T-helper 1 cell treated with Interleukin-12 subunit alpha and Interleukin-12 subunit beta and Interleukin-4 antibody, amounts not matched to agents 30 ng/mL and 1 ng/mL, for 36 hours (primary cell): Measurements from ENCODE around the gene ANKRD23. TPM values are rescaled to one million over a fixed set of nuclear protein-coding genes. Genes with fewer than 3 reads are reported as not detected.
"Not testable (repeated sequence)": the region's sequence is repeated elsewhere in the genome, so short reads cannot be mapped to it uniquely, and the experiment has no call there.

Source experiments
- intact Hi-C: fragments of 100-400 bp; cut with micrococcal nuclease; formaldehyde crosslinking; loops from one replicate; pipeline ENCODE4 v1.15.1; 2024
- total RNA-seq: library from RNA; stranded (reverse); gene quantifications from 2 replicates; pipeline ENCODE4 v1.2.3, GENCODE V29; 2022

Gene ANKRD23
- total RNA-seq: 14.2 and 18.4 TPM in 2 replicates

DNA sequence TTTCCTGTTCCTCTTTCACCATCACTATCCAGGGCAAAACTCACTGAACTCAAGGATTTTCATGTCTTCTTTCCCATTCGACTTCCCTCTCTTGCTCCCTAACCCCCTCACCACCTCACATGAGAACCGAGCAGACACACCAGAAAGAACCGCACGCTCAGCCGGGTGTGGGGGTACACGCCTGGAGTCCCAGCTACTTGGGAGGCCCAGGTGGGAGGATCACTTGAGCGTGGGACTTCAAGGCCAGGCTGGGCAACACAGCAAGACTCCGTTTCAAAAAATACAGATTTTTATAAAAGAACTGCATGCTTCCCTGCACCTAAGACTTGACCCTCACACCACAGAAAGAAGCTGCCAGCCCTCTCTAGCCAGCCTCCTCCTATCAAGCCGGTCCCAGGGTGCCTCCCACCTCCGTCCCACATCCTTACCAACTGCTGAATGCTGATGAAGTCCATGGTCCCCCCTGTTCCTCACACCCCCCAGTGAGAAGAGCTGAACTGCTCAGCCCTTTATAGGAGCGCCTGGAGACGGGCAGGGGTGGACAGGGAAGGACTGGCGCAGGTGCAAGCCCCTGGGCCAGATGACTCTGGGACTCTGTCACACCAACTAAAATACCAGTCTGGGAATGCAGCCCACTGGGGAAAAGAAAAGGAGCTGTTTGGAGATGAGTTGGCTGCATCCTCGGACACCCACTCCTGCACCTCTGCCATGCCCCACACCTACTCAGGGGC, at the start of gene ANKRD23:
Gene ANKRD23, minus strand, starts transcription at position 484 of the 731 bp plus-strand sequence. Its CDS starts 29 bp downstream, at position 455.
- intact Hi-C loops: no loop called here

DNA sequence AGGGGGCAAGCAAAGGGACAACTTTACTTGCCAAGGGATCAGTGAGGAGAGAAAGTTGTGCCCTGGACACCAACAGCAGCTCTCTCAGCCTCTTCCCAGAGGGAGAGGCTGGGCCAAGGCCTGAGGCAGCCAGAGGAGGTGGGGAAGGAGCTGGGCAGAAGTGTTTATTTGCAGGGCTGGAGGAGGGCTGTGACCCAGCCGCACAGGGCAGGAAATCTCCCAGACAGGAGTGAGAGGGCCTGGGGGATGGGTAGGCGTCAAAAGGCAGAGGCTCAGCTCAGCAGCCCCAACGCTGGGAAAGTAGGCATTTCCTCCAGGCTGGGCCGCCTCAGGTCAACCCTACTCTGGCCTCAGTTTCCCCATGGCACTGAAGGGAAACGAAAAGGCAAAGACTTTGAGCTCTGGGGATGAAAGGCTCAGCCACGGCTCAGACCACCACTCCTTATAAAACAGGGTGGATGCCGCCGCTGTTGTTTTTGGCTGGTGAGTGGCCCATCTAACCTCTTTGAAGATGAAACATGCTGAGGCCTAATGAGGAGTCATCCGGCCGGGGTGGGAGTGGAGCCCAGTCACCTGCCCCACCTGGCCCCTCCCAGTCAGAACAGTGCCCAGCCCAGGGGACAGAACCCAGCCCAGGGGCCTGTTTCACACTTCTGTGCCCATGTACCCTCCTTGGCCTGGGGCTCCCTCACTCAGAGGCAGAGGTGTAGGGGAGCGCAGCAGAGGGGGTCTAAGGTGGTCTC, 47.9 kb upstream of the ANKRD23 start:
- intact Hi-C loops: no loop called here

DNA sequence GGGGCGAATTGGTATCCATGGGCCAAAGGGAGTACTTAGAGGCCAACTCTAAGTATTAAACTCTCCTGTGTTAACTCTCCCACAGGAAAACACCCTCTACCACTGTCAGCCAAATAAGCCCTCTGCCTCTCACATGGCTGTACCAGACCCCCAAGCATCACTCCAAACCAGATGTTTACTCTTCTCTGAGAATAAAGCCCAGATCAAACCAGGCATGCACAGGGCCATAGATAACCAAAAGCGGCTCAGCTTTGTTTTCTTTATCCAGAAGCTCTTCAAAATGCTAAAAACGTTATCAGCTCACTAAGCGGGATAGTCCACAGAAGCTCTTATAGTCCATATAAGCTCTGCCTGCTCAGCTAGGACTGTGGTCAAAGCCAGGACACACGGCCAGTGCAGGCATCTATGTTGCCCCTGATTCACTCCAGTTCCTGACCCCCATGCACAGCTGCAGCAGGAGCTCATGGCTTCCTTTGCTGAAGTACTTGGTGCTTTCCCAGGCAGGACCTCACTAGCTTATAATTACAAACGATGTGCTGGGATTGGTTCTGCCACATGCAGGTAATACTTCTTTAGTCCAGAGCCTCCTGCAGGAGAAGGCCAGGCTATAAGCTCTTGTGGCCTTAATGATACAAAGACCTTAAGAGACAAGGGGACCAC, 47.0 kb upstream of the ANKRD23 start:
- intact Hi-C loops: no loop called here

DNA sequence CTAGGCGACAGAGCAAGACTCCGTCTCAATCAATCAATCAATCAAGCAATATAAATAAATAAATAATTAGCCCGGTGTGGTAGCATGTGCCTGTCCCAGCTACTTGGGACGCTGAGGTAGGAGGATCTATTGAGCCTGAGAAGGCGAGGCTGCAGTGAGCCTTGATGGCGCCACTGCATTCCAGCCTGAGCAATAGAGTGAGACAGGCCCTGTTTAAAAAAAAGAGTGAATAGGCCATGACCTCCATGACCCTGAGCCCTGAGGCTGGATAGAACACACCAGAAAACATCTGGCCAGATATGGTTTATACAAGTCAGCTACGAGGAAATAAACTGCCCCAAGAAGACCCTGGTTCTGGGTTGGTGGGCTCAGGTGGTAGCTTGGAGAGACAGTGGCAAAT, 46.4 kb upstream of the ANKRD23 start:
- intact Hi-C loops: no loop called here

DNA sequence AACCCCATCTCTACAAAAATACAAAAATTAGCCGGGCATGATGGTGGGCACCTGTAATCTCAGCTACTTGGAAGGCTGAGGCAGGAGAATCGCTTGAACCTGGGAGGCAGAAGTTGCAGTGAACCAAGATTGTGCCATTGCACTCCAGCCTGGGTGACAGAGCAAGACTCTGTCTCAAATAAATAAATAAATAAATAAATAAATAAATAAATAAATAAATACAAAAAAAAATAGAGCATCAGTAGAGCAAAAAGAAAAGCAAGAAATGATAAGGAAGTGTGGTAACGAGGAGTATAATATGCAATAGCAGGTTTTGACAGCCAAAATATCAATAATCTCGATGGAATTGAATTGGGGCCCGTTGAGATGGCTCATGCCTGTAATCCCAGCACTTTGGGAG, 45.7 kb upstream of the ANKRD23 start:
- intact Hi-C loops: not testable (repeated sequence)

DNA sequence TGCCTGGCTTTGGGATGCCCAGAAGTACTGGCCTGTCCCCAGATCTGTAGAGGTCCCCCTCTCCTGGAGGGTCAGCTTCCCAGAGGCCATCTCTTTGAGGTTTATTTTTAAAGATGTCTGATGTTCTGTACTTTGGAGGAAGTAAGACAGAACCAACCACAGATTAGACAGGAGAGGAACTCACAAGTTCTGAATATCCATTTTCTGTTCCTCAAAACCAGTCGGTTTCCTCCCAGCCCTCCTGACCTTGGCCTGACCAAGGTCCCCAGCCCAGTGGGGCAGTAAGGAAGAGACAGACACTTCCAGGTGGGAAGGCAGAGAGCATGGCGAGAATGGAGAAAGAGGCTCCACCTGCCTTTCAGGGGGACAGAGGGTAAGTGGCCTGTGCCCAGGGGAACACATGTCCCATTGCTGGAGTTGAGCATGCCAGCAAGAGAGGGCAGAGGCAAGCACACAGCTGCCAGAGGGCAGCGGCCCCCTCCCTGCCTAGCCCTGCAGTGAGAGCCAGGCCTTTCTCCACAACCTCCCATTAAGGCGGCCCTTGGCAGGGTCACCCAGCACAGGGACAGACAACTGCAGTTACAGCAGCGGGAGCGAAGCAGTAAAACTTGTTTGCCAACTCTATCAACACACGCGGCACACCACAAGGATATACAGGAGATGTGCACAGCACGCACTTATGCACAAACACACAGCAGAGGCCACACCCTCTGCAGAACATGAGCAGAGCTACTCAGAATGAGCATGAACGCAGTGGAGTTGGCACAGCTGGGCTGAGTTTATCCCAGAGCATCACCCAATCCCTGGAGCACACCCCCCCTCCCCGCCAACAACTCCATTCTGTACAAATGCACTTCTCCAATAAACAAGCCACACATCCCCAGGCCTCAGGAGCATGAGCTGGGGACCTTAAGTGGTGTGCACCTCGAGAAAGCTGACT, 44.5 kb upstream of the ANKRD23 start:
- intact Hi-C loops: no loop called here

DNA sequence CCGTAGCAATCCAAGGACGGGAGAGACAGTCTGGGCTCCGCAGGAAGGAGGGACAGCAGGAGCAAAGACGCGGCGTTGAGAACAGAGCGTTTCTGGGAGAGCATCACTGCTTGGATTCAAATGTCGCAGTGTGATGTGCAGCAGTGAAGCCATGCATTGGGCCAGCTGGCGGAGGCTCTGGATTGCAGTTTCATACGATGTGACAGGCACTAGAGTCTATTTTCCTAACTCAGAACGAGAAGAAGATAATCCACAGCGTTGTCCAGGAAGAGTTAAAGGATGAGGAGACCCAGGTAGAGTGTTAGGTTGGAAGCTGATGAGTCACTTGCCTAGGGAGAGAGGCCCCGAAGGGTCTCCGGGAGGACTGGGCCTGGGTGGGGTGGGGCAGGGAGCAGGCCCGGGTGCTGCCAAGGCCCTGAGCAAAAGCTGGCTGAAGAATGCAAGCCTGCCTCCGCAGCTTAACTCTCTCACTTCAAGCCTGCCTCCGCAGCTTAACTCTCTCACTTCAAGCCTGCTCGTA, 43.7 kb upstream of the ANKRD23 start:
- intact Hi-C loops: no loop called here

DNA sequence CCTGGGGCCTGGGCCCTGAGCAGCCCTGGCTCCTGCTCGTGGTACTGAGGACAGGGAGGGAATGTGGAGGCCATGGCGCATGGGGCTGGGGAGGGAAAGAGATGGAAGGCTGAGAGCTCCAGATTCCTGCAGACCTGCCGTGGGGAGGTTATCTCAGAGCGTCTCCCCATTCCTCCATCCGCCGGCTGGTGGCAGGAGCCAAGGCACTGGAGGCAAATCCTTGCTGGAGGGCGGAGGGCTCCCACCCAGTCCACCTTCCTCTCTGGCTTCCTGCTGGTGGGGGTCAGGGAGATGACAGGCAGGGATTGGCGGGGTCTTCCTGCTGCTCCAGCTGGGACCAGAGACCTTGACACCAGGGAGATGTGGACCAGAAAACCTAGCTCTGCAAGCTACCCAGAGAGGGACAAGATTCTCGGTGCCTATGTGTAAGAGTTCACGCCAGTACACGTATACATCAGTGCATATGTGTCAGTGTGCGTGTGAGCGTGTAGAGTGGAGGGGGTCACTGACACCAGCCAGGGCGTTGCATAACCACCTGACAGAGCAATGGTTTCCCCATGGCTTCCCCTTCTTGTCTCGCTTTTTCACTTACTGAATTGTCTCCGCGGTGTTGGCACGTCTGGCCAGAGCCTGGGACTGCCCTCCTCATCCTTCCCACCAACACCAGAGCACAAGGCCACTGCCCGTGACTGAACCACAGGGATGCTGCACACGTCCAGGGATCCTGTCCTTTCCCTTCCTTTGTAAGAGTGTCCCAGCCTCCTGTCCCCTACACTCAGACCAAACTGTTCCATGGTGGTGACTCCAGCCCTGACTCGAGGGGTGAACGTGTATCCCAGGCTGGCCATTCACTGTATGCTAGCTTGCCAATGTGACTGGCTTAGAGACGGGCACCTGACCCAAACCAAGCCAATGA, 41.9 kb upstream of the ANKRD23 start:
- intact Hi-C loops: no loop called here

DNA sequence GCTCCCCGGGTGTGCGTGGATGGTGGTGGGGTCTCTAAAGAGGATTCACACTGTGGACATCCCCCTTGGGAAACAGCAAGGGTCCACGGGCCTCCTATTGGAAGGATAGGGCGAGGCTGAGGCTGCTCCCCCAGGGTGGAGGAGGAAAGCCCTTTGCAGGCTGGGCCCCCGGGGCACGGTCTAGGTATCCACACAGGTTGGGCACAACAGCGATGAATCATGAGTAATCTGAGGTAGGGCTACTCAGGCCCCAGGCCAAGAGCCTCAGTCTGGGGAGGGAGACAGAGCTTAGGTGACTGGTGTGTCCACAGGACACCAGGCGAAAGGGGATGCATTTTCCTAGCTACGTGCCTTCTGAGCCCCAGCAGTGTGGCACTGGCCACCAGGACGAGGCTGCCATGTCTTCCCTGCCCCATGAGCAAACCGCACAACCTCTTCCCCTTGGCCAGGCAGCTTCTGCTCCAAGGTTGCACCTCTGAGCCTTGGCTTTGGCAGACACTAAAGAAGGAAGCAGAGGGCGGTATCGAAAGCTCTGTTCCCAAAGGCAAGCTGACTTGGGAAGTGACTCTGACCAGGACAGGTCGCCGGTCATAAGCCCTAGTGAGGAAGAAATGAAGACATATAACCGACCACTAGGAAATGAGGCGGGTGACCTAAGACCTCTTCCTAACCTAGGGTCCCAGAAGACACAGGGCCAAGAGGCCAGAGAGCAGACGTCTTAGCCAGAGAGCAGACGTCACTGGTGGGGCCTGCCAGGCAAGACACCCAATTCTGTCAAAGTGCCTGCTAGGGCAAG, 40.7 kb upstream of the ANKRD23 start:
- intact Hi-C loops: no loop called here

DNA sequence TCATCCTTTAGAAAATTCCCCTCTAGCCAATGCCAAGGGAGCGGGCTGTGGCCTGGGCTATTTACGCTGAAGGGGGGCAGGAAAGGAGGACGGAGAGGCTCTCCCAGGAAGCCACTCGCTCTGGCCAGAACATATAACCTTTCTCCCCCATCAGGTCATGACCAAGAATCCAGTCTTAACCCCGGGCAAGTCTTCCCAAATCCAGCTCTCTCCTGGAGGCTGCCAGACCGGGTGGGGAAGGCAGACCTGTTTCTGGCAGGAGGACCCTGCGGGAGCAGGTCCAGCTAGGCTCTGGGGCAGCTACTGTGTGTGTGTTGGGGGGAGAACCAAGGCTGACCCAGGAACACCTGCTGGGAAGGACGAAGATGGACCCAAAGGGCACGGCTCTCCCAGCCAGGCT, 39.5 kb upstream of the ANKRD23 start:
- intact Hi-C loops: no loop called here

DNA sequence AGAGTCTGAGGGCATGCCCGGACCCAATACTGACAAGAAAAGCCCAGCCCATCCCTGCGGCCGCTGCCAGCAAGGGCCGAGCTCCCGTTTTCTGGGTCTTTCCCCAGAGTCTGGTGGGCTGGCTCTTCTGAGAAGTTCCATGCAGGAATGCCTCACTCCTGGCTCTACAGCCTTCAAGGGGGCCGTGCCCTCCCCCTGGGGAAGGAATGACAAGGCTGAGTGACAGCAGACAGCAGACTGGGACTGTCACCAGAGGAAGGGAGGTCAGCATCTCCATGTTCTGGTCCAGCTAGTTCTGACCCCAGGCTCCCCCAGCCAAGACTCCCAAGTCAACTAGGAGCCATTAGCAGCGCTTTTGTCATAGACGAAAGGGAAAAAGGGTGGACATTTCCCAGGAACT, 39.1 kb upstream of the ANKRD23 start:
- intact Hi-C loops: no loop called here

DNA sequence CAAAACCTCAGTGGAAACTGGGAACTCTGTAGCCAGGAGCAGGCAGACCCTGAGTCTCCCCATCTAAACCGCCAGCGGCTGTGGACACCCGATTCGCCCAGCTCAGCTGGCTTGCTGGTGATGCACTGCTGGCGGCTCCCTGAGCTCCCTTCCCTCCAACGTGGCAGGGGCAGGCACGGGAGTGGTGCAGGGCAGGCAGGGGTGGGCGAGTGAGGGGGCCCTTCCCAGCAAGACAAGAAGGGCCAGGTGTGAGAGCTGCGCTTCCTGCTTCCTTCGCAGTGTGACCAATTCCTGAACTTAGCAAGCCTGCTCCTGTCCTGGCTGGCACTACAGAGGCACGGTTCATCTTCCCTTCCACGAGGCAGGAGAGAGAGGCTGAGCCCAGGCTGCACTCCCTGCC, 38.4 kb upstream of the ANKRD23 start:
- intact Hi-C loops: no loop called here

DNA sequence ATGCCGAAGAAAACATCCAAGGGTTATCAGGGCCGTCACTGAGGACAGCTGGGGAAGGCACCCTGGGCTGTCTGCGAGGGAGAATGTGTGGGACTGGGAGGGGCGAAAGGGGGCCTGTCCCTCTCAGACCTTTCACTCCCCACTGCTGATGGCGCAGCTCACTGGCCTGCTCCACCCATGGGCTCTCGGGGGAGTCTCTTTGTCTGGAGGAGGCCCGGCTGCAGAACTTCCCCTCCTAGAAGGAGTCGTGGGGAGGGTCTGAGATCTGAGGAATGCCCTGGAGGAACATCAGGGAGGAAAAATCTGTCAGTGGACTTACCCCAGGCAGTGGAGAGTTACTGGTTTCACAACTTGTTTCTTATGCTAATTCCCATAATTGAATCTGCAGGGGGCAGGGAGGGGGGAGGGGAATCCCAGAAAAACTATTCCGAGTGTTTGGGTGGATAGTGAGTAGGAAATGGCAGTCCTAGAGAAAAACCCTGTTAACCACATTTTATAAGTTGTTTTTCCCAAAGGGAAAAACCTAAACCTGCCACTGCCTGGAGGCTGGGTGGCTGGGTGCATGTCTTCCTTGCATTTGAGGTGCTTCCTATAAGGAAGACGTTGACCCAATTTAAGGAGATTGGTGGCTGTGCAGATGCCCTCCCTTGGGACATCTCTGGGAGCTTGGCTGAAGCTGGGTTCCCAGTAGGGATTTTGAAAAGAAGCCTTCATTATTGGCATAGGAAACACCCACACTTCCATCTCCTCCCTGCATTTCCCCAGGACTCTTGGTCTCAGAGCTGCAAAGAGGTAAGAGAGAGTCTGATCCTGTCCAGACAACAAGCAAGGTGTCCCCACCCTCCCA, 37.8 kb upstream of the ANKRD23 start:
- intact Hi-C loops: no loop called here

DNA sequence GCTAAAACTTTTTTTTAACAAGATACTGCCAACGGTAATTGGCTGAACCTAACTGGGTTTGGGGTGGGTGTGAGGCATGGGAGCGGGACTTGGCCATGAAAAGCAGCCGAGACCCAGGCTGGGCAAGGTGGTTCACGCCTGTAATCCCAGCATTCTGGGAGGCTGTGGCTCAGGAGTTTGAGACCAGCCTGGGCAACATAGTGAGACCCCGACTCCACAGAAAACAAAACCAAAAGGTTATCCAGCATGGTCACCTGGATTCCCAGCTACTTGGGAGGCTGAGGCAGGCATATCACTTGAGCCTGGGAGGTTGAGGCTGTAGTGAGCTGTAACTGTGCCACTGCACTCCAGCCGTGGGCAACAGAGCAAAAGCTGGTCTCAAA, 37.1 kb upstream of the ANKRD23 start:
- intact Hi-C loops: no loop called here

DNA sequence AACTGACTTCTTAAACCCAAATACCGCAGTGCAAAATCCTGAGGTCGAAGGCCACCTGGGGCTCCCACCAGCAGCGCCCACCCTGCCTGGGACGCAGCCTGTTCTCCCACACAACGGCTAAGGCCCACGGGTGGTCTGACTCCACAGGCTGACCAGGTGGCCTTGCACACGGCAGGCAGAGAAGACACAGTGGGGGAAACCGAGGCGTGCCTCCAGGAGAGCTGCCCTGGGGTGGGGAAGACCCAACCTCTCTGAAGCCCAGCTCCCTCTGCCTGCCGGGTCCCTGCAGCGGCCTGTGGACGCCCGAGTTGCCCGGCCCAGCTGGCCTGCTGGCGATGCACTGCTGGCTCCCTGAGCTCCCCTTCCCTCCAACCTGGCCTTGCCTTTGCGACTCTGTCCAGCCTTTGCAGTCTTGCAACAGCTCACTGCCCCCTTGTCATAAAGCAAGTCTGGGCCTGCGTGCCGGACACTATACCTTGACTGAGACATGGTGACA, 35.8 kb upstream of the ANKRD23 start:
- intact Hi-C loops: no loop called here

DNA sequence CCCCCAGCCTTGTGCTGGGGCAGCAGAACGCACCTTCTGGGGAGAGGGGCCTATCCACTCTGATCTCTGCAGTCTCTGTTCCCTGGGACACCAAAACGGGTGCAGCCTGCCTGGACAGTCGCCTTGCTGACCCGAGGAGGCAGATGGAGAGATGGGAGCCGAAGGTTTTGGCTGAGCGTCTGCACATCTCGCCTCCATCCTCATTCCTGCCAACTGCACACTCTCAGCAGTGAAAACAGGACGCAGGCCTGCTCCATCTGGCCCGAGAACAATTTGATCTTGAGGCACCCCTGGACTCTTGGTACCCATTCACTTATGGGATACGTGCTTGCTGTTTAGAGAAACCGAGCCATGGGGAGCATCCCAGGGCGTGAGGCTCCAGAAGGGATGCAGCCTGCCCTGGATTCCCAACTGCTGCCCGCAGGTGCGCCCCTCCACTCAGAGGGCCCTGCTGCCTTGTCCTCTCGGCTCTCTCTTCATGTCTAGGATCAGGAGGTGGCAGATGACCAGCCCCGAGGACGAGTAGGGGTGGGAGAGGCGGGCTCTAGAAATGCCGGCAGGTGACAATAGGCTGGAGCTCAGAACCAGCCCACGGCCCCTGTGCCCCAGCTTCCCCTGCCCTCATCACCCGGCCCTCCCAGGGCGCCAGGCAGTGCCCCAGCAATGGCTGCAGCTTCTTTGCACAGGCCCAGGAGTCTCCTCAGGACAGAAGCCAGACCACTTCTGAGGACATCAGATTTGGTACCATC, 35.1 kb upstream of the ANKRD23 start:
- intact Hi-C loops: no loop called here

DNA sequence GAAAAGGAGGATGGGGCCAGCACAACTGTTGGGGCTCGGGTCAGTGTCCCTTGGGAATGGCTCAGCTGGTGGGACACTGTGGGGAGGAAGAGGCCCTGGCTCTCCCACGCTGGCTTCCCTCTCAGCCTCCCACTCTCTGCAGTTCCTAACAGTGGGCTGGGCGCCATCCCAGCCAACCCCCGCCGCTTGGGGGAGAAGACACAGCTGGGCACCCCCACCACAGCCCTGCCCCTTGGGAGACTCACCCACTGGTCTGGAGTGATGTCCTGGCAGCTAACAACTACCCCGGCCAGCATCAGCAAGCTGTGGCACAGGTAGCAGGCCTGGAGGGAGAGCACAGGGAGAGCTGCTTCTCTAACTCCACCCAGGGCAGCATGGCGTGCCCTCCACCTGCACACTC, 34.4 kb upstream of the ANKRD23 start:
- intact Hi-C loops: no loop called here
